Measurements from ENCODE around the gene NPC1.

Gene NPC1

DNA sequence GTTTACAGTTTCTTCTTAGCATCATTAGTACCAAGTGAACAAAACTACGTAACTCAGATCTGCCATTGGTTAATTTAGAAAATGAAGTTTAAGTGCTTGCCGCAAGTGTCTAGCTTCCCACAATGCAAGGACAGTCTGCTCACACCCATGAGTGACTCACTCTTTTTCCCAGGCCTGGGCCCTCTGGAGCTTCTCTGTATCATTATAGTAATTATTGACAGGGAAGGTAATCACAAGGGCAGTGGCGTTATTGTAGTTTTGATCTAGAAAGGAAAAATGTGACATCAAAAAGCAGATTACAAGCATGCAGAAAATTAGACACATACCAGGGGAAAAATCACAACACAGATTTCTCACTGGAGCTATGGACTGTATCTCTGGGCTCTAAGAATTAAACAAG, 38.5 kb downstream of the NPC1 start:
- no peak for DNase-seq (ENCODE audit: low spot score)

GRCh38 chr18:23547306-23547705, 39.0 kb downstream of the NPC1 start:
- no peak for DNase-seq (ENCODE audit: low spot score)

DNA sequence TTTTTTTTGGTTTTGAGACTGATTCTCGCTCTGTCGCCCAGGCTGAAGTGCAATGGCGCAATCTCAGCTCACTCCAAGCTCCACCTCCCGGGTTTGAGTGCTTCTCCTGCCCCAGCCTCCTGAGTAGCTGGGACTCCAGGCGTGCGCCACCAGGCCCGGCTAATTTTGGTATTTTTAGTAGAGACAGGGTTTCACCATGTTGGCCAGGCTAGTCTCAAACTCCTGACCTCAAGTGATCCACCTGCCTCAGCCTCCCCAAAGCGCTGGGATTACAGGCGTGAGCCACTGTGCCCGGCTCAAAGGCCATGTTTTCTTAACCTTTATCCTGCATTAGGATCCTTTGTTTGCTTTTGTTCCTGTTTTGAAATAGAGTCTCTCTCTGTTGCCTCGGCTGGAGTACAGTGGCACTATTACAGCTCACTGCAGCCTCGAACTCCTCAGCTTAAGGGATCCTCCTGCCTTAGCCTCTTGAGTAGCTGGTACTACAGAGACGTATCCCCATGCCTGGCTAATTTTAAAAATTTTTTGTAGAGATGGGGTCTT, 41.0 kb downstream of the NPC1 start:
- DNase-seq (ENCODE audit: low spot score): no peak

DNA sequence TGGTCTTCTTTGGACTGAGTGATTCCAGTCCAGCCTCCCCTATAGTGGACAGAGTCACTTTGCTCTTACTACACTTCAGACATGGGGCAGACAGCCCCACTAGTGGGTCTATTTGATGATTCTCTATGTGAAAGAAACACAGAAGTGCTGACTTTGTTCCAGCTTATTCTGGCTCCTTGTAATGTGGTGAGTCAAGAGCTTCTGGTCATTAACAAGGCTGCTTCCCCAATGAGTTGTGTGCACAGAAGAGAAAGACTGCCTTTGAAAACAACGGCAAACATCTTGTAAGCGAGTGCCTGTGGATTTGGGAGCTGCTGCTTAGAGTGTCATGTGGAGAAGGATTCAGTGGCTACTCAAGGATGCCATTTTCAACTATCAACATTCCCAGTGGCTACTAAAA, 43.8 kb downstream of the NPC1 start:
- no peak for DNase-seq (ENCODE audit: low spot score)

GRCh38 chr18:23541349-23542093, 44.8 kb downstream of the NPC1 start:
- no peak for DNase-seq (ENCODE audit: low spot score)

GRCh38 chr18:23540867-23541266, 45.4 kb downstream of the NPC1 start:
- DNase-seq (ENCODE audit: low spot score): no peak

DNA sequence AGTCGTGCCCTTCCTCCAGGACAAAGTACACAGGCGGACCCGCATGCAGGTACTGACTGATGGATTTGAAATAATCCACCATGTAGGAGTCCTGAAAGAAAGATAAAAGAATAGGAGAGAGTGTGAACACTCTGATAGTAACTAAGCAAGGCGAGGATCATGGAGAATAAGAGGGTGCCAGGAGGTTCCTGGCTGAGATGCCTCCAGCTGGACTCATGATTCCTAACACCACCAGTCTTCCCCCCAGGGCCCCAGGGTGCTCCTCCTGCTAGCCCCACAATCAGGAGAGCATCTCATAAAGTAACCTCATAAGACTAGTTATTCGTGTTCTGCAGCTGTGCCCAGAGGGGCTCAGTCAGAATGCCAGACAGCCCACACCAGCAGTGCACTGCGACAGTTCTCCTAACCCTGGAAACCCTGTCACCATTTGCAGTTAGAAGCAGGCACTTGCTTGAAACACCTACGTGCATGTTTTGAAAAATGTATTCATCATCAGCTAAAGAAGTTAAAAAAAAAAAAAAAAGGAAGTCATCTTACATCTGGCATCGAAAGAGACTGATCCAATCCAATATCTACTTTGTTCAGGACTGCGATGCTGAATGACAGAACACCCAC, 46.3 kb downstream of the NPC1 start:
- DNase-seq (ENCODE audit: low spot score): no peak

GRCh38 chr18:23539296-23539695, 47.0 kb downstream of the NPC1 start:
- DNase-seq (ENCODE audit: low spot score): no peak

DNA sequence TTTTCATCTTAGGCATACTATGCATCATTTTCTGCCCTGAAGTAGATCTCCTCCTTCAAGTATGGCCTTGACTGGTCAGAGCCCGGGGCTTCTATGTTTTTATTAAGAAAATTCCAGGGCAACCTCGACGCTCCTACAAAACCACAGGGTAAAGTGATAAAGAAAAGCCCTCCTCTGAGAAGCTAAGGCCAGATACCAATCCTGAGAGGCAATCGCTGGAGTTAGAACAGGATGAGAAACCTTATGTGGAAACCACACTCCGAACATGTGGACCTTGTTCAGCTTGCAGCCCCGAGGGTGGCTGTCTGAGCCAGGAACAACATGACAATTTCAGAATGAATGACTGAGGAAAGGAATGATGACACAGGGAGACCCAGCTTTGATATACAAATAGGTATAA, 47.4 kb downstream of the NPC1 start:
- no peak for DNase-seq (ENCODE audit: low spot score)

DNA sequence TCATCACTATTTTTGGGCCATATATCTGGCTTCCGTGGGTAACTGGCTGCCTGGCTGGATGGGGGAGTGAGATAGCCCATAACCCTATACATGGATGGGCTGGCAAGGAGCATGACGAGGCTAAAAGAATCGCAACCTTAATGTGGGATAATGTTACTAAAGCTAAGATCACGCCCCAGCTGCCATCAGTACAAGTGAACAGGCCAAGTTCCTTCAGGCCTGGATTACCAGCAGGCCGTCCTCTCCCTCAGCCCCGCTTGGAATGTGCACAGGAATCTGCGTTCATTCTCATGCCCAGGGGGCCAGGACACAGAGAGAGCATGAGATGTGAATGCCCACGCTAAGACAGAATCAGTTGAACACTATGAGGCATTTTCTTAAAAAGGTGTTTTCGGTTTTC, 48.3 kb downstream of the NPC1 start:
- no peak for DNase-seq (ENCODE audit: low spot score)

DNA sequence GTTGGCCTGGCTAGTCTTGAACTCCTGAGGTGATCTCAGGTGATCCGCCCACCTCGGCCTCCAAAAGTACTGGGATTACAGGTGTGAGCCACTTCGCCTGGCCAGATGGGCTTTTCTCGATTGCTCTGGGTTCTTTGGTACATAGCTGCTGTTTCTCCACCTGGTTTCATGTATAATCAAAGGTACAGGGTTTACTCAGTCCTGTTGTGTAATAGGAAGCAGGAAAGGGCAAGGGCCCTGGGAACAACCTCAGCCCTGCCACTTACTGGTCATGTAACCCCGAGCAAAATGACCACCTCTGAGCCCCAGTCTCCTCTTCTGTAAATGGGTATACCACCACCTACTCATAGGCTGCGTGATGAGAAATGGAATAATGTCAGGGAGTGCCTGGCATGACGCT, 49.0 kb downstream of the NPC1 start:
- no peak for DNase-seq (ENCODE audit: low spot score)

GRCh38 chr18:23536204-23536603, 50.1 kb downstream of the NPC1 start:
- DNase-seq (ENCODE audit: low spot score): no peak

DNA sequence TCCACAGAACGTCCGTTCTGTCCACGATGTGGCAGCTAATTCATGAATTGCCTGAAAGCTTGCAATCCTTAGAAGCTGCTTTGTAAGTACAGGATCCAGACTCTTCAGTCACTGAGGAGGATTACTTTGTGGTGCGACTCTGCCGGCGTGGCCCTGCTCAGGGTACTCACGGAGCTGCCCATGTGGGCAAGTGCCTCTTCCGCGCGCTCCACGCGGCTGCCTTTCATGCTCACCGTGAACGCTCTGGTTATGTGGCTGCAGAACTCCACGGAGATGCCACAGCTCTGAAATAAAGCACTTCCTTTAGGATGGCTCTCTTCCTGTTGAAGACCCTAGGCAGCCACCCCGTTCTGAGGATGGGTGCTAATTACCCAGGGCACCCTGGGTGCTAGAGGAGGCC, 52.0 kb downstream of the NPC1 start:
- DNase-seq (ENCODE audit: low spot score): no peak

- DNase-seq (ENCODE audit: low spot score): no peak
Observed at GRCh38 chr18:23532848-23533247, 53.5 kb downstream of the NPC1 start.

DNA sequence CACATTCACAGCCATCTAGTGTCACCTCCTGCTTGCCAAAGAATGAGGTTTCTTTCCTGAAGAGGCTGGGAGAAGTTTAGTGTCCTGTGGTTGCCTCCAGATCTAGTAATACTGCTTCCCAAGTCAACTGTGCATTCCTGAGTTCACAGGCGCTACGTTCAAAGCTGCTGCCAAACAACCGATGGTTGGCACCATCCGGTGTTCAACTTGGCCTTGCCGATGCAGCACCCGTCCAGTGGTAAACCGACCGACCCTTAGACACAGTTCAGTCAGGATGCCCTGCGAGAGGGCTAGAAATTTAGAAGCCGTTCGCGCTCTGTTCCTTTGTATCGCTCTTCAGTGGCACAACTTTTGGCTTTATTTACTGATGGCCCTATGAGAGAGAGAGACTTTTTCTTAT, 54.4 kb downstream of the NPC1 start:
- DNase-seq (ENCODE audit: low spot score): no peak

DNA sequence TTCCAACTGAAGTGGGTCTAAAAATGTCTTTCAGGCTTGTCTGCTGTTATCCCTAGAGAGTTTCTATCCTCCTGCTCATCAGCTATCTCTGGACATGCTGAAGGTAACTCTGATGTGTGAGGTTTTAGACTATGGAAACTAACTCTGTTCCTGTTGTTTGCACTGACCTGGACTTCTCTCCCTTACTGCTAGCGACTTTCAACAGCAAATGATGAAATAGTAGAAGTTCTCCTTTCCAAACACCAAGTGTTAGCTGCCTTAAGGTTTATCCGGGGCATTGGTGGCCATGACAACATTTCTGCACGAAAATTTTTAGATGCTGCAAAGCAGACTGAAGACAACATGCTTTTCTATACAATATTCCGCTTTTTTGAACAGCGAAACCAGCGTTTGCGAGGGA, 56.1 kb downstream of the NPC1 start:
- DNase-seq (ENCODE audit: low spot score): no peak

- DNase-seq (ENCODE audit: low spot score): no peak
Observed at GRCh38 chr18:23529604-23530003, 56.7 kb downstream of the NPC1 start.

DNA sequence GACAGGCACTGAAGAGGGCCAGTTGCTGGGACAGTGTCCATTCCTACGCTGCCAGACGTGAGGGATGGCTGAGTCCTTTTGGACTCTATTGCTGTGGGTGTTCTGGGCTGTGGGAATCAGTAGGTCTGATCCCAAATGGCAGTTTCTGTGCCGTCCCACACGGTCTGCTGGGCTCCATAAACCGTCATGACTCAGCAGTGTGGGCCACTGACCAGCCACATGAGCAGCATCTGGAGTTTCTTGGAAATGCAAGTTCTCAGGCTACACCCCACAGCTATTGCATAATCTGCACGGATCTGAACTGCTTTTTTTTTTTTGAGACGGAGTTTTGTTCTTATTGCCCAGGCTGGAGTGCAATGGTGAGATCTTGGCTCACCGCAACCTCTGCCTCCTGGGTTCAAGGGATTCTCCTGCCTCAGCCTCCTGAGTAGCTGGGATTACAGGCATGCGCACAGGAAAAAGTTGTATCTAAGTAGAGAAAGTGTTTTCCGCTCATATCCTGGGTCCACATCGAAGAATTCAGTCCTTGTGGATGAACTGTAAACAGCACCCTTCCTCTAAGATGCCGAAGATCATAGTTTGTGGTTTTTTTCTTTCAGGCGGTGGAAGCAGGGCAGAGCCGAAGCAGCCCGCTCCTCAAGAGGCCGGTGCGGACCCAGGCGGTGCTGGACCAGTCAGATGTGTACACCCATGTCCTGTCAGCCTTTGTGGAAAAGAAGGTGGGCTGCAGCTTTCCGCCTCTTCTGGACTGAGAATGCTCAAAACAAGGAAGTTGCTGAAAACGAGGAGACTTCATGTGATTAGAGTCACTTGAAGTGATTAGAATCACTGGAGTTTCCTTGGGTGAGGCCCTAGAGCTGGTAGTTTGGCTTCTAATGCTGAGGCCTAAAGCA, 57.5 kb downstream of the NPC1 start:
- no peak for DNase-seq (ENCODE audit: low spot score)

DNA sequence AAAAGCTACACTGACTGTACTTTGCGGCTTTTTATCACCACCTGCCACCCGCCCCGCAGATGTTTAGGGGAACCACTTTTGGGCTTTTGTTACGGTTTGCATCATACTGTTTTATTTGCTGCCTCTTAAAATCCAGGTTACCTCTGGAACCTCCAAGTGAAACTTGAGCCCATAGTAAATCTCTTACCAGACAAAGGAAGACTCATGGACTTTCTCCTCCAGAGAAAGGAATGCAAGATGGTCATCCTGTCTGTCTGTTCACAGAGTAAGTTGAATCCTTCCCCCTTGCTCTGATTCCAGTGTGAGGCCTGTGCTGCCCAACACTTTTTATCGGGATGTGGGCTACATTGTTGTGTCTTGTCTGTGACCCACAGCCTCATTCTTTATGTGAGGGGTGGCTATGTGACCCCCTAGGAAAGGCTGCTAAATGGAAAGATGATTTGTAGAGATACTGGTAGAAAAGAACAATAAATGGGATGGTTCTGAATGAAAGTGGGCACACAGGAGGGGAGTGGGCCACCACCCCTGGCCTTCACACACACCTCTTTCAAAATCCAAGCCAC, 59.7 kb downstream of the NPC1 start:
- no peak for DNase-seq (ENCODE audit: low spot score)

- DNase-seq (ENCODE audit: low spot score): no peak
Observed at GRCh38 chr18:23524213-23524707, 62.0 kb downstream of the NPC1 start.

GRCh38 chr18:23523429-23524212, 62.7 kb downstream of the NPC1 start:
- DNase-seq (ENCODE audit: low spot score): no peak

Measured in hematopoietic multipotent progenitor cell treated with erythropoietin and hydrocortisone succinate and interleukin-3 and kit ligand, for 17 days (in vitro differentiated cells).